Dendritic cell treated with granulocyte-macrophage colony-stimulating factor and Interleukin-4, amounts not matched to agents 40 ng/mL and 50 ng/mL, for 4 days (primary cell): ENCODE measurements around the gene SRCAP.

Experiments used
- H3K27ac Mint-ChIP-seq: one replicate; pipeline ENCODE4 v1.8.0; 2022; ENCODE audit warnings: mild to moderate bottlenecking, mixed read lengths
- H3K27me3 Mint-ChIP-seq: one replicate; pipeline ENCODE4 v1.8.0; 2022; ENCODE audit warnings: mild to moderate bottlenecking, mixed read lengths
- H3K36me3 Mint-ChIP-seq: one replicate; pipeline ENCODE4 v1.8.0; 2022; ENCODE audit warnings: low read depth, mixed read lengths
- H3K4me1 Mint-ChIP-seq: one replicate; pipeline ENCODE4 v1.8.0; 2022; ENCODE audit warnings: low read depth, mixed read lengths
- H3K4me3 Mint-ChIP-seq: one replicate; pipeline ENCODE4 v1.8.0; 2022; ENCODE audit warnings: mild to moderate bottlenecking, moderate library complexity, mixed read lengths
- H3K9me3 Mint-ChIP-seq: one replicate; pipeline ENCODE4 v1.8.0; 2022; ENCODE audit warnings: mixed read lengths
- intact Hi-C: fragments of 100-400 bp; cut with micrococcal nuclease; formaldehyde crosslinking; loops from one replicate; pipeline ENCODE4 v1.15.0; 2022

Gene SRCAP

GRCh38 chr16:30779596-30779995 is 80.6 kb downstream of the SRCAP start:
- Mint-ChIP-seq H3K9me3 (no peaks in the 10 kb centered on the region), H3K4me1 (peaks cover 60% of the 10 kb centered on the region), H3K27me3 (no peaks in the 10 kb centered on the region), H3K36me3 (peaks cover 55% of the 10 kb centered on the region), H3K4me3 (no peak overlapping the region), H3K27ac (no peak overlapping the region)
- intact Hi-C loops = no loop called here

- Mint-ChIP-seq H3K4me1 (peaks cover 59% of the 10 kb centered on the region), H3K27me3 (no peaks in the 10 kb centered on the region), H3K4me3 (no peak overlapping the region), H3K27ac (no peak overlapping the region), H3K36me3 (peaks cover 55% of the 10 kb centered on the region), H3K9me3 (no peaks in the 10 kb centered on the region)
- intact Hi-C loops = no loop called here
These were observed 81.0 kb downstream of the SRCAP start for GRCh38 chr16:30780021-30780420.

- peak overlapping the region; percentile 25 for H3K27ac Mint-ChIP-seq
- H3K27me3 Mint-ChIP-seq = no peaks in the 10 kb centered on the region
- no peak overlapping the region for H3K4me3 Mint-ChIP-seq
- H3K4me1 Mint-ChIP-seq = peaks cover 62% of the 10 kb centered on the region
- intact Hi-C loops = no loop called here
- H3K9me3 Mint-ChIP-seq = no peaks in the 10 kb centered on the region
- peaks cover 56% of the 10 kb centered on the region for H3K36me3 Mint-ChIP-seq
These were observed 81.6 kb downstream of the SRCAP start for GRCh38 chr16:30780549-30780948.

- peaks cover 61% of the 10 kb centered on the region for H3K4me1 Mint-ChIP-seq
- no peaks in the 10 kb centered on the region for H3K9me3 Mint-ChIP-seq
- no peaks in the 10 kb centered on the region for H3K27me3 Mint-ChIP-seq
- H3K27ac Mint-ChIP-seq = no peak overlapping the region
- H3K36me3 Mint-ChIP-seq = peaks cover 57% of the 10 kb centered on the region
- no peak overlapping the region for H3K4me3 Mint-ChIP-seq
- intact Hi-C loops = no loop called here
These were observed 83.7 kb downstream of the SRCAP start for GRCh38 chr16:30782486-30783279.

- peaks cover 61% of the 10 kb centered on the region for H3K4me1 Mint-ChIP-seq
- H3K9me3 Mint-ChIP-seq = no peaks in the 10 kb centered on the region
- no peak overlapping the region for H3K4me3 Mint-ChIP-seq
- H3K27ac Mint-ChIP-seq = no peak overlapping the region
- peaks cover 57% of the 10 kb centered on the region for H3K36me3 Mint-ChIP-seq
- H3K27me3 Mint-ChIP-seq = peaks cover 2% of the 10 kb centered on the region
- intact Hi-C loops = no loop called here
These were observed 84.5 kb downstream of the SRCAP start for GRCh38 chr16:30783280-30784109.

GRCh38 chr16:30784215-30784614 is 85.2 kb downstream of the SRCAP start:
- H3K4me1 Mint-ChIP-seq = peaks cover 53% of the 10 kb centered on the region
- peaks cover 52% of the 10 kb centered on the region for H3K36me3 Mint-ChIP-seq
- no peak overlapping the region for H3K27ac Mint-ChIP-seq
- no peak overlapping the region for H3K4me3 Mint-ChIP-seq
- no peaks in the 10 kb centered on the region for H3K9me3 Mint-ChIP-seq
- H3K27me3 Mint-ChIP-seq = peaks cover 2% of the 10 kb centered on the region
- intact Hi-C loops = no loop called here

- intact Hi-C loops = no loop called here
- Mint-ChIP-seq H3K27me3 (peaks cover 2% of the 10 kb centered on the region), H3K9me3 (no peaks in the 10 kb centered on the region)
These were observed 86.4 kb downstream of the SRCAP start for GRCh38 chr16:30785126-30786106.

GRCh38 chr16:30786115-30786935 is 87.4 kb downstream of the SRCAP start:
- H3K36me3 Mint-ChIP-seq = peaks cover 47% of the 10 kb centered on the region
- H3K27me3 Mint-ChIP-seq = peaks cover 2% of the 10 kb centered on the region

More at GRCh38 chr16:30785126-30786106, 86.4 kb downstream of the SRCAP start:
- peaks cover 44% of the 10 kb centered on the region for H3K4me1 Mint-ChIP-seq
- H3K36me3 Mint-ChIP-seq = peaks cover 49% of the 10 kb centered on the region
- H3K4me3 Mint-ChIP-seq = peak overlapping the region; percentile 91
- peak overlapping the region; percentile 92 for H3K27ac Mint-ChIP-seq

GRCh38 chr16:30786936-30787612 is 88.1 kb downstream of the SRCAP start, which contains the start of gene ZNF629:
TSS of gene ZNF629 (minus strand) at chr16:30787205. CDS start at chr16:30784482, 2,723 bp downstream.
- peaks cover 28% of the 10 kb centered on the region for H3K4me1 Mint-ChIP-seq
- intact Hi-C loops = loop anchor here (1.0 kb wide), 2 partner anchors 18 to 88 kb away; no protein-coding TSS in a partner anchor
- peak within 1 kb of the TSS; percentile 91 for H3K4me3 Mint-ChIP-seq
- H3K36me3 Mint-ChIP-seq = peaks cover 39% of the 10 kb centered on the region
- H3K27me3 Mint-ChIP-seq = peaks cover 2% of the 10 kb centered on the region
- H3K27ac Mint-ChIP-seq = peak within 1 kb of the TSS; percentile 92
- H3K9me3 Mint-ChIP-seq = no peaks in the 10 kb centered on the region

More at GRCh38 chr16:30786115-30786935, 87.4 kb downstream of the SRCAP start:
- Mint-ChIP-seq H3K4me1 (peaks cover 35% of the 10 kb centered on the region), H3K9me3 (no peaks in the 10 kb centered on the region), H3K4me3 (peak overlapping the region; percentile 91), H3K27ac (peak overlapping the region; percentile 92)
- intact Hi-C loops = no loop called here

- Mint-ChIP-seq H3K27me3 (peaks cover 2% of the 10 kb centered on the region), H3K9me3 (no peaks in the 10 kb centered on the region), H3K4me1 (peaks cover 26% of the 10 kb centered on the region), H3K4me3 (peak overlapping the region; percentile 91), H3K27ac (peak overlapping the region; percentile 92), H3K36me3 (peaks cover 32% of the 10 kb centered on the region)
- intact Hi-C loops = loop anchor here (1.0 kb wide), 2 partner anchors 18 to 88 kb away; no protein-coding TSS in a partner anchor
These were observed 88.8 kb downstream of the SRCAP start for GRCh38 chr16:30787613-30788378.
